GM13977 (cell line): ENCODE data around the gene GPC4.

ENCODE experiments used
- DNase-seq: peaks from one replicate; pipeline ENCODE4 v3.0.0; 2012; ENCODE audit warnings: low spot score
- CTCF ChIP-seq: IDR thresholded peaks from 2 replicates; pipeline ENCODE4 v1.5.1; 2012; ENCODE audit warnings: mild to moderate bottlenecking, control low read depth; ENCODE audit not compliant: insufficient read depth; ENCODE audit errors: extremely low read depth, missing control alignments
- in situ Hi-C: fragments of 300-500 bp; cut with MboI; formaldehyde crosslinking; loops from one replicate; pipeline ENCODE4 v1.12.0; 2022; ENCODE audit warnings: low sequenced_read_pairs, low pct_unique_long_range_greater_than_20kb, mixed read lengths, inconsistent platforms; ENCODE audit not compliant: unreplicated experiment

GPC4 gene

GRCh38 chrX:133258481-133258880 is 156.8 kb downstream of the GPC4 start:
- no peak for TF ChIP-seq CTCF
- in situ Hi-C loops = no loop called here
- DNase-seq = no peak

DNA sequence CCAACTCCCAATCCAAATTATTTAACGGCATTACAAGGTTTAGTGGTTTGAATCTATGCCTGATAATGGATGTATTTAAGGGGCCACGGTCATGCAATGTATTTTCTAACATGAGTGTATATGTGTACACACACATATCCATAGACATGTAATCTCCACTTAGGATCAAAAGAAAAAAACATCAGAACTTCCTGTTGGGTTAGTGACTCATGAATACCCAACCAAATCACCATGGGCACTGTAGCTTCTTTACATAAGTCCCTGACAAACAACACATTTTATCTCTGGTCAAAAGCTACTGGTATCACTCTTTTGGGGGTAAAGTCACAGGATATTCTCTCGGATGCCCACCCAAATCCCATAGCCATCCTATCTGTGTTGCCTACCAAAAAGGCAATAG is 160.6 kb downstream of the GPC4 start:
- TF ChIP-seq CTCF = no peak
- in situ Hi-C loops = no loop called here
- no peak for DNase-seq

- DNase-seq = no peak
- in situ Hi-C loops = no loop called here
- no peak for TF ChIP-seq CTCF
These were observed 164.1 kb downstream of the GPC4 start for GRCh38 chrX:133251204-133251603.

- in situ Hi-C loops = no loop called here
- DNase-seq = no peak
- no peak for TF ChIP-seq CTCF
These were observed 164.8 kb downstream of the GPC4 start for GRCh38 chrX:133250184-133251100.
